GM21367 (cell line): Measurements from ENCODE around the gene NKAPD1.
"Not testable (repeated sequence)": the region's sequence is repeated elsewhere in the genome, so short reads cannot be mapped to it uniquely, and the experiment has no call there.

Experiments used
- ATAC-seq: cut with Tn5 transposase; IDR thresholded peaks from one replicate; pipeline ENCODE4 v1.9.1; 2021; ENCODE audit not compliant: unreplicated experiment

Gene NKAPD1

DNA sequence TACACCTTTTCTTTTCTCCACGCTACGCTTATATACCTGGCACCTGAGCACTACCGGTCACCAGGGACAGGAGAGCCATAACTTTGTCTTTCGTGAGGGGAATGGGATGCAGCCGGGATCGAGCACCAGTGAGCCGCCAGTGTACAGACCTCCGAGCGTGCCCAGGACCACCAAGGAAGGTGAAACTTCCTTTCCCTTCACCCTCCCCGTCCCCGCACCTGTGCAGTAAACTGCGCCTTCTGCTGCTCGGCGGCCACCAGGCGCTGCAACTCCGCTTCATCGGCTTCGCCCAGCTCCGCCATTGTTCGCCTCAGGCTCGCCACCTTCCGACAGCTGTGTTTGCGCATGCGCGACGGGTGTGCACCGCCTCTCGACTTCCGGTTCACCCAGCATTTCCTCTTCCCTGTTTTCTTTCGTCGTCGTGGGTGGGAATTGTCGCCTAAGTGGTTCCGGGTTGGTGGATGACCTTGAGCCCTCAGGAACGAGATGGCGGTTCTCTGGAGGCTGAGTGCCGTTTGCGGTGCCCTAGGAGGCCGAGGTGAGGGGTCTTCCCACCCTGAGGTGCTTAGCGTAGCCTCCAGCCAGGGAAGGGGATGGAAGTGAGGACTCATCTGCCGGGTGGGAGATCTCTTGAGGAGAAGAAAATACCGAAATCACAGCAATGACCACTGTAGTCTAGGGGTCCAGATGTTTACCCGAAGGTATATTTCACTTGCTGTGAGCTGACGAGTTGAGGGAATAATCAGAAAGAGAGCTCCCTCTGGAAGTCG is 12.5 kb downstream of the NKAPD1 start, which contains the start of the genes SDHD and TIMM8B:
Gene SDHD (plus strand): TSS at position 452 of the 770 bp plus-strand sequence. CDS start 35 bp downstream, at position 487.
Gene TIMM8B (minus strand): TSS at position 335 of the 770 bp plus-strand sequence. CDS start 33 bp downstream, at position 302.
- peak; percentile 81 for ATAC-seq

DNA sequence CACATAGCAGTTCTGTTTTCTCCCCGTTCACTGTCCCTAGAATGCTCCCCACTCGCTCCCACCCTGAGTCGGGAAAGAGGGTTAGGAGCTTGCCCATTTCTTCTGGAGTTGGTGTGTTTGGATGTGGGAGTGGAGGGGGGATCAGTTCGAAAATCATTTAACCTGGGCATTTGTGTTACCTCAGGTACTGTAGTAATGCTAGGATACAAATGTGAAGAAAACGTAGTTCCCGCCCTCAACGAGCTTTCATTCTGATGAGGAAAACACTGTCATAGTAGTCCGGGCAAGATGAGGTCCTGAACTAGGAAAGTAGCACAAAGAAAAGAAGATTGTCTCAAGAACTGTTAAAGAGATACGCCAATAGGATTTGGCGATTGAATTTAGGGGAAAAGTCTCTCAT is 13.1 kb downstream of the NKAPD1 start:
- no peak for ATAC-seq

DNA sequence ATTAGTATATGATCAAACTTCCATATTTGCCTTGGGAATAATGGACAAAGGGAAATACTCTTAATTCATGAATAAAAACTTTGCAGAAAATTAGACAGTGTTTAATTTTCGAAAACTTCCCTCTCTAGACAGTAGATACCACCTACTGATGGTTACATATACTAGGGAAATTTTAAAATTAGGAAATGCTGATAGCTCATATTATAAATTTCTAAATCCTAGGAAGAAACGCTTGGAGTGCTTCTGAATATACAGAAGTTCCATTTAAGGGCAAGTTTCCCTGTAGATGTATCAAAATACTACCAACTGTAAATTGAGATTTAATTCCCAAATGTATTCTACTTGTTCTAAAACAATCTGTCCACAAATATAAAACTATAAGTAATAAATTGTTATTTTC is 21.2 kb downstream of the NKAPD1 start:
- not testable (repeated sequence) for ATAC-seq

DNA sequence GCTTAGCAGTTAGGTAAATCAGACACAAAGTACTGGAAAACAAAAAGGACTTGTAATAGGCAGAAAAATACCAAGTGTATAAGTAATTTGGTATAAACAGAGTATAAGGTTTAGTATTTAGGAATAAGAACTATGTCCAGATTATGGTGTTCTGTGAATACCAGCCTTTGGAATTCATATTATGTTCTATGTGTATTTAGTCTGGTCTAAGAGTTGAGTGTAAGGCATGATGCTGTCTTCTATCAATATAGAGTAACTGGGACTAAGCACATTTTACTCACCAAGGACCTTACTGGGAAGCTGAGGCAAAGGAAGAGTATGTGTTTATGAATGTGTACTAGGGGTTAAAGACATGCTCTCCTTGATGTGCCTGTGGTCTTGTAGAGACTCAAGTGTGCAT is 22.1 kb downstream of the NKAPD1 start:
- ATAC-seq = no peak

DNA sequence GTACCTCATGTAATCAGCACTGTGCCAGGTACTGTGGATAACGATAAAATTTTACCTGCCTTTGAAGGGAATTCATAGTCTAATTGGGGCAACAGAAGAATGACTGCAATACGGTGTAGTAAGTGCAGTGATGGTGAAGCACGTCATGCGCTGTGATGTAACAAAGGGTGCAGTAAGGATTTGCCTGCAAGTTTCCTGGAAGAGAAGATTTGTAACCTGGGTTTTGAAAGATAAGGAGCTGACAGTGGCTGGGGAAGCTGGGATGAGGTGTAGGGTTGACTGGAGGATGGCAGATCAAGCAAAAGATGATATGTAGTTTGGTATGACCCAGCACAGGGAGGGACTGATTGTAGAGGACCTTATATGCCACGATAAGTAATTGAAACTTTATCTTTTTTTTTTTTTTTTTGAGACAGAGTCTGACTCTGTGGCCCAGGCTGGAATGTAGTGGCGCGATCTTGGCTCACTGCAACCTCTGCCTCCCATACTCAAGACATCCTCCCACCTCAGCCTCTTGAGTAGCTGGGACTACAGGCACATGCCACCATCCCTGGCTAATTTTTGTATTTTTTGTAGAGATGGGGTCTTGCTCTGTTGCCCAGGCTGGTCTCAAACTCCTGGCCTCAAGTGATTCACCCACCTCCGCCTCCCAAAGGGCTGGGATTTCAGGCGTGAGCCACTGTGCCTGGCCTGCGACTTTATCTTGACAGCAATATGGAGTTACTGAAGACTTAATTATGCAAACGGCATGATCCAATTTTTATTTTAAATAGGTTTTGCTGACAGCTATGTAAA is 23.8 kb downstream of the NKAPD1 start:
- ATAC-seq = no peak

DNA sequence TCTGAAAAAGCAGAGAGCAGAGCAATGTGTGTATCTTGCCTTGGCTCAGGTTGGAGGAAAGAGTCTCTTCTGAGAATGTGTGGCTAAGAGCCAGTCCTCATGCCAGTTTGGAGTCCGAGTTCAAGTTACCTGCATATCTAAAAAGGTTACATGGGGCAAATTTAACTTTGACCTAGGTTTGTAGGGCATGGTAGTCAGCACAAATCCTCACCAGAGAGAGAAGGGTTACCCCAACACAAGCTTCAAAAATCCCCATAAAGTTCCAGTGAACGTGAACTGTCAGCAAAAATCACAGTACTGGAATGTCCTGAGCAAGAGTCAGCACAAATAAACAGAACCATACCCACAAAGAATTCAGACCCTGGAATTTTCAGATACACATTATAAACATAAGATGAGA is 26.4 kb downstream of the NKAPD1 start:
- ATAC-seq = no peak

DNA sequence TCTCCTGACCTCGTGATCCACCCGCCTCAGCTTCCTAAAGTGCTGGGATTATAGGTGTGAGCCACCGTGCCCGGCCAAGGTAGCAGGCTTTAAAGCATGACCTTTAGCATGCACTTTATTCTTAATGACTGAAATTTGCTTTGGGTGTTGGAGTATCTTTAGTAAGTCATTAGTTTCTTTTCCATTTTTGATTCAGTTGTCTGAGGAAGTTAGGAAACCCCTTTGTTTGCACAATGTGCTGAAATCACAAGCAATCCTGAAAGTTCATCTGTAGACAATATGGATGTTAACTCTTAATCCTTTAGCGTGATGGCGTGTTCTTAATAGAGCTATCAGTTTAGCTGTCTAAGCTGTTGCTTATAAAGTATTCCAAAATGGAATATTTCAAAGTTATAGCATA is 29.3 kb downstream of the NKAPD1 start:
- no peak for ATAC-seq

DNA sequence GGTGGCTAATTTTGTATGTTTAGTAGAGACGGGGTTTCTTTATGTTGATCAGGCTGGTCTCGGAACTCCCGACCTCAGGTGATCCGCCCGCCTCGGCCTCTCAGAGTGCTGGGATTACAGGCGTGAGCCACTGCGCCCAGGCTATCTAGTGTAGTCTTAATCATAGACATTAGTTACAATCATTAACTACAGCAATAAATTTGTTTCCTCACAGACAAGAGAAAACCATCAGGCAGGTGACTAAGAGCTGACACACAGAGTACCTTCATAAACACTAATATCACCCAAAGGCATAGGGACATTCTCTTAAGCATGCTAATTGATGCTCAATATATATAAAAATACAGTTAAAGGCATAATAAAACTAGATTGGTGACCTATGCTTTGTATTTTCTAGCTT is 32.0 kb downstream of the NKAPD1 start:
- ATAC-seq = no peak

DNA sequence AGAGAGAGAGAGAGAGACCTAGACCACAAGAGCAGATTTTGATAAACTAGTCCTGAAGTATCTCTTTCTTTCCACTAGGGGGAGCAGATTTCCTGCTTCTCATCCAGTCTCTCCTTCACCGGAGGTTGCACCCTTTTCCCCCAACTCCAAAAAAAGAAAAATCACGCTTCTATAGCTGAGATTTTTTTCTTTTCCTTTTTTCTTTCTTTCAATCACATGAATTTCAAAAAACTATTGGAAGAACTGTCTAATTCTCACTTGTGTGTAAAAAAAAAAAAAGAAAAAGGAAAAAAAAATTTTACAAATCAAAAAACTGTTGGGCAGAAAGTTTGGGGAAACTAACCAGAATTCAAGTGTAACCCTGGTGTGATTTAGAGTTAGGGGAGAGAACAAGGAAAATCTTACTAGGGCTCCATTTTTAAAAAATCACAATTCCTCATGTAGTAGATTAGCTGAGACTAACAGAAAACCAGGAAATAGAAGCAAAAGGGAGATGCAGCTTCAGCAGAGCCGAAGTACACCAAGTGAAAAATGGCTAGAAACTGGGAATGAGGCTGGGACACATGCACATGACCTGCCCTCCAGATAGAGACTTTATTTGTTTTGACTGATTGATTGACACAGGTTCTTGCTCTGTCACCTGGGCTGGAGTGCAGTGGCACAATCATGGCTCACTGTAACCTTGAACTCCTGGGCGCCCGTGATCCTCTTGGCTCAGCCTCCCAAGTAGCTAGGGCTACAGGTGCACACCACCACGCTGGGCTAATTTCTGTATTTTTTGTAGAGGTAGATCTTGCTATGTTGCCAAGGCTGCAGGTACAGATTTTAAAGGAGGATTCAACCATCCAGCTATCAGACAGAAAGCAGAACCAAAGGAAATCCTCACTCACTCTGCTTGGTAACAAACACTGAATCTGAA is 39.7 kb downstream of the NKAPD1 start:
- ATAC-seq = no peak

DNA sequence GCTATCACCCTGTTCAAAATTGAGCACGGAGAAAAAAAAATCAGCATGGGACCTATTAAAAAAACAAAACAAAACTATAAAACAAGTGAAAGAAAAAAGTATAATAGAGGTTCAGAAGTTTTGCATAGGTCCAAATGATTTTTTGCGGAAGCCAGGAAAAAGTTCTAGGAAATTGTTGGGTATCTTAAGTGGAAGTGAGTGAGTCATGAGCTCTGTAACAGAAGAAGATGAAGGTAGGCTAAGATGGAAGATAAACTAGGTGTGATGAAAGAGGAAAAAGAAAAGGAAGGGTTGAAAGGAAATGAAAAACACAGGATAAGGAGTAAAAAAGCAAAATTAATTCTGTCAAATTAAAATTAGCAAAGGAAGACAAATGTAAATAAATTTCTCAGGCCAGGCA is 40.4 kb downstream of the NKAPD1 start:
- ATAC-seq = no peak

DNA sequence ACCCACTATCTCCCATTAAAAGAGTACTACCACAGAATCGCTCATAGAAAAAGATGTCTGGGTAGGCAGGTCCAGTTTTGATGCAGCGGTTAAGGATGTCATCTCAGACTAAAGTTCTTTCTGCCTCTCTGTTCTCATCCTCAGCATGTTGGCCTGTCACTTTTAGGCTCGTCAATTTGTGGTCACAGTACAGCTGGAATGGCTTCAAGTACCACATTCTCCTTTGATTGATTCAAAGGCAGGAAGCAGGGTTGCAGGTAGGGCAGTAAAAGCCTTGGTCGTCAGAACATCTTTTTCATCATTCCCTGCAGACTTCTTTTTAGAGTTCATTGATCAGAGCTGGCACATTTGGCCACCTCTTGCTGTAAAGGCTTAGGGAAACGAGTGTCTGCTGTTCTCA is 41.3 kb downstream of the NKAPD1 start:
- no peak for ATAC-seq

DNA sequence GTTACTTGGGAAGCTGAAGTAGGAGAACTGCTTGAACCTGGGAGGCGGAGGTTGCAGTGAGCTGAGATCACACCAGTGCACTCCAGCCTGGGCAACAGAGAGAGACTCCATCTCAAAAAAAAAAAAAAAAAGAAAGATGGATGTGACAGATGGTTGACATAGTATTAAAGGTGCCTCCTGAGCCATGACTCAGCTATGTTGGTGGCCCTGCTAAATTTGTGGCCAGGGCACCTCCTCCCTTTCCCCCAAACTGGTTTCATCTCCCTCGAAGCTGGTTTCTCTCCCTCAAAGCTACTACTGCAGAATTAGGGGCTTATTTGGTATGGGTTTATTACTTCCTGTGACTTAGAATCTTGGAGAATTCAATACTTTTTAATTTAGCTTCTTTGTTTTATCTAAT is 44.1 kb downstream of the NKAPD1 start:
- no peak for ATAC-seq

DNA sequence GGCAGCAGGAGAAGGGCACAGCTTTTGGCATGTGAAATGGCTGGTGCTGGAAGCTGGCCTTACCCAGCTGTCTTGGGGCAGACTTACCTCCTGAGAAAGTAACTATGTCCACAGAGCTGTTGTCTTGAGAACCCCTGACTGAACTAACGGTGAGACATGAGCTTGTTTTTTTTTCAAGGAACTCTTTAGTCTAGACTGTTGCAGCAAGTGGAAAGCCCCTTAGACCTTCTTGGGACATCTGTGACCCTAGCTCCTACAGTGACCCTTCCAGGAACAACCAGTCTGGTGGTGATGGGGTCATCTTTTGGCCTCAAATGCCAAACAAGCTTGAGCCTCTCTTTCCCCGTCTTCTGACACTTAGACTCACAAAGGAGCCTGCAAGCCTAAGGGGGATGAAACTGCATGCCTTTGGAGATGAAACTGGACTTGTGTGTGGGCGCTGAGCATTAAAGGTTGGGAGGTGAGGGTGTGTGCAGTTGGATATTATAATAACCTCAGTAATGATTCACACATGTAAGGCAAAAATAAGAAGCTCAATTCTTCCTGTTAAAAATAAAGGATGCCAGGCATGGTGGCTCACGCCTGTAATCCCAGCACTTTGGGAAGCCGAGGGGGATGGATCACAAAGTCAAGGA is 48.0 kb downstream of the NKAPD1 start:
- no peak for ATAC-seq

DNA sequence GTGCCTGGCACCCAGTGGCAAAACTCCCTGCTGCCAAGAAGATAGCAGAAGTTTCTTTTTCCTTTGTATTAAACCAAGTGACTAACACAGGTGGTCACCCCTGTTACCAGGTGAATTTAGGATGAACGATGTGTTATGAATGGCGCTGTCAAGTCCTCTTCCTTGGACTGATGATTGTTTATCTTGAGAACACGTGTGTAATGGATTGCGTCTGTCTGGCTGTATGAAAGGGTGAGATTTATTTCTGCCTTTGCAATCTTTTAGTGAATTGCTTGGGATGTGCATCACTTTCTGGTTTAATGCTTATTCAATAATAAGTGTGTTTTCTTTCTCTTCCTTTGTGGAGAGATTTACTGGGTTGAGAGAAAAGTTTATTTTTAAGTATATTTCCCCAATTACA is 49.0 kb downstream of the NKAPD1 start:
- ATAC-seq = no peak

DNA sequence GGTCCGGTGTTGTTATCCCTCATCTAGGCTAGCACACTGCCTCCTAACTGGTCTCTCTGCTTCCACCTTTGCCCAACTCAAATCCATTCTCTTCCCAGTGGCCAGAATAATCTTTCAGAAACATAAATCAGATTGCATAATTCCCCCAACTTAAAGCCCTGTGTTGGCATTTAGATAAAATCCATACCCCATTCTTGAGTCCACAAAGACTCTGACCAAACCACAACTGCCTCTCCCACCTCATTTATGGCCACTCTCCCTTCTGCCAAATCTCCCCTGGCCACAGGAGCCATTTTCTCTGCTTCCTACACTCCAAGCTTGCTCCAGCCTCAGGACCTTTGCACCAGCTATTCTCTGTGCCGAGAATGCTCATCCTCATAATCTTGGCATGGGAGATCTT is 53.0 kb downstream of the NKAPD1 start:
- ATAC-seq = no peak

DNA sequence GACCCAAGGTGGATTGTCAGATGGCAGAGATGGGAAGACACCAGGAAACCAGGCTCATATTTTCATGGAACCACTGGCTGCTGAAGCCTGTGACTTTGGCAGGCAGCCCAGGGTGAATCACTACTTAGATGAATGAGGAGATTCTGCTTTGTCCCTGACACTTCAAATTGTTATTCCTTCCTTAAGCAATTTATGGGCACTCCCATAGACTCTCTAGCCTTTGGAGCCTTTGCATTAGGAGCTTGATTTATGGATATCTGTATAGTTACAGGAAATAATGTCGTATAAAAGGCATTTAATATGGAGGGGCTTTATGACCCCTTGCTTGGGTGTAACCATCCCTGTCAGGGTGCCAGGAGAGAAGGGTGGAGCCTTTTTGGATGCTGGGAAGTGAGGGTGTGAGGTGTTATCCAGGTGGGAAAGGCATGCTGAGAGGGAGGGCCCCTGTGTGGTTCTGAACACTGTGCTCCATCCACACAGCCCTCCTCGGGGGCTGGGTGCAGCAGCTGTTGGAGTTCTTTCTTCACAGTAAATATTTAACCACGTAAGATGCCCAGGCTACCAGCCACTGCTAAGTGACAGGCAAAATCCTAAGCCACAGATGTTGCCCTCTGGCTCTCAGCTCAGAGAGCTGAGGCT is 54.5 kb downstream of the NKAPD1 start:
- no peak for ATAC-seq

DNA sequence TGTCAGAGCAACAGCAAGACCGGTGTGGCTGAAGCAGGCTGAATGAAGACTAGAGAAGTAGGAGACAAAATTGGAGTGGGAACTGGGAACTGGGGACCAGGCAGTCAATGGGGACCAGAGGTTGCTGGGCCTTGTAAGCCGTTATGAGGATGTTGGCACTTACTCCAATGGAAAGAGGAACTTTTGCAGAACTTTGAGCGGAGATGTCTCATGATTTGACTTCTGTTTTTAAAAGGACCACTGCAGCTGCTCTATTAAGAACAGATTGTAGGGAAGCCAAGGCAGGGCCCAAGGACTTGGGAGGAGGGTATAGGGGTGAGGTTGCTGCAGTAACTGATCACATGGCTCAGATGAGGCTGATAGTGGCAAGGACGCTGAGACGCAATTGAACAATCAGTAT is 55.6 kb downstream of the NKAPD1 start:
- ATAC-seq = no peak

DNA sequence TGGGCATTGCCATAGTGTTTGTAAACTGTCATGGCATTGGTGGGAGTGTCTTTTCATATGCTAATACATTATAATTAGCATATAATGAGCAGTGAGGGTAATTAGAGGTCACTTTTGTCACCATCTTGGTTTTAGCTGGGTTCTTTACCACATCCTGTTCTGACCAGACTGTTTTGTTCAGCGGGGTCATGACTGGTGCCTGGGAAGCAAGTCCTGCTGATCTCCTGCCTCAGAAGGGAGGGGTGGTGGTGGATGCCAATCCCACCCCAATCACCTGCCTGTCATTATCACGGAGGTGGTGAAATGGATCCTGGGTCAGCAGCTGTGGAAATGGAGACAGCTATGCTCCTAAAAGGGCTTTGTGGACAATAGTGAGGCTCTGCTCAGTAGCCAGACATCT is 58.6 kb downstream of the NKAPD1 start:
- ATAC-seq = no peak

DNA sequence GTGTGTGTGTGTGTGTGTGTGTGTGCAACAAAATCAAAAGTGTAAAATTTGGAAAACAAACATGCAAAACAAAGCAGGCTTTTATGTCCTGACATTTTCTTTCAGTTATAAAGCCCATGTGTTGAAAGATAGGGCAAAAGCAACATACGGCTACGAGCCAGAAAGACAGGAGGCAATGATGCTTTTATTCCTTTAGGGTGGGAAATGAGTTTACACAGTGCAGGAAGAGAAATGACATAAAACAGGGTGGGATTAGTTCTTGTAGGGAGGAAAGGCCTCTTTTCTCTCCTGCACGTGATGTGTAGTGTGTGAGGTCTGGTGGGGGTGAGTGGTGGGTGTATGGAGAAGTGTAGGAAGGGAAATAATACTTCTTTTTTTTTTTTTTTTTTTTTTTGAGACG is 60.4 kb downstream of the NKAPD1 start:
- ATAC-seq = no peak
